ENCODE measurements around the gene UBE2F. TPM values are rescaled to one million over a fixed set of nuclear protein-coding genes. Genes with fewer than 3 reads are reported as not detected.
A peak's percentile ranks its signal among the peaks of the same experiment; 100 is the strongest.

UBE2F gene
- total and polyA plus RNA-seq, 2 donors (not counting 1 experiment from before 2014, with no cell fraction given) = 53.7 to 113 TPM

DNA sequence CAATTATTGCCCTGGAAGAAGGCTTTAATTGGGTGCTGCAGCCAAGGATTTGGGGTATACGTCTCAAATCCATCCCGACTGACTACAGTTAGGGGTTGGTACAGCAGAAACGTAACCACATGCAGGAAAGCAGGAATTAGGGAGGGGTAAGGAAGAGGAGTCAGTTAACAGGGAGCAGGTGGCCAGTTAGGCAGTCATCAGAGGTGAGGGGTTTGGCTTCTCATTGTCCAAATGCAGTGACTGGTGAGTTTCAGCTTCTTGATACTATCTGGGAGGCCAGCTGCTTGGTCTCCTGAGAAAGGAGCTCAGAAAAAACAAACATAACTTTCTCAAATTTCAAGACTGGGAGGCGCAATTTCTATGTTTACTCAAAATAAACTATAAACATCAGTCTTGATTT is 38.8 kb upstream of the UBE2F start:
- TF ChIP-seq EZH2 (IDR thresholded peaks at IDR 0.05; ENCODE audit: low read length, missing control alignments) = no peak
- TF ChIP-seq, protein P1, sequence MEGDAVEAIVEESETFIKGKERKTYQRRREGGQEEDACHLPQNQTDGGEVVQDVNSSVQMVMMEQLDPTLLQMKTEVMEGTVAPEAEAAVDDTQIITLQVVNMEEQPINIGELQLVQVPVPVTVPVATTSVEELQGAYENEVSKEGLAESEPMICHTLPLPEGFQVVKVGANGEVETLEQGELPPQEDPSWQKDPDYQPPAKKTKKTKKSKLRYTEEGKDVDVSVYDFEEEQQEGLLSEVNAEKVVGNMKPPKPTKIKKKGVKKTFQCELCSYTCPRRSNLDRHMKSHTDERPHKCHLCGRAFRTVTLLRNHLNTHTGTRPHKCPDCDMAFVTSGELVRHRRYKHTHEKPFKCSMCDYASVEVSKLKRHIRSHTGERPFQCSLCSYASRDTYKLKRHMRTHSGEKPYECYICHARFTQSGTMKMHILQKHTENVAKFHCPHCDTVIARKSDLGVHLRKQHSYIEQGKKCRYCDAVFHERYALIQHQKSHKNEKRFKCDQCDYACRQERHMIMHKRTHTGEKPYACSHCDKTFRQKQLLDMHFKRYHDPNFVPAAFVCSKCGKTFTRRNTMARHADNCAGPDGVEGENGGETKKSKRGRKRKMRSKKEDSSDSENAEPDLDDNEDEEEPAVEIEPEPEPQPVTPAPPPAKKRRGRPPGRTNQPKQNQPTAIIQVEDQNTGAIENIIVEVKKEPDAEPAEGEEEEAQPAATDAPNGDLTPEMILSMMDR (conservative IDR thresholded peaks at IDR 0.05 in 1 of 2, IDR thresholded peaks at IDR 0.05 in 1 of 2; ENCODE audit: low read depth in 1 of 2, low read length in 2 of 2) = no peak
- Histone ChIP-seq H3K27ac (ENCODE audit: insufficient read depth, low read length) (no peak overlapping the region), H4K20me1 (ENCODE audit: control insufficient read depth, extremely low read depth, insufficient read depth, low read length) (no peaks in the 10 kb centered on the region), H3K79me2 (ENCODE audit: control insufficient read depth, insufficient read depth, low read length) (no peaks in the 10 kb centered on the region), H3K27me3 (ENCODE audit: control insufficient read depth, insufficient read depth, low read length) (no peaks in the 10 kb centered on the region), H3K9ac (ENCODE audit: insufficient read depth, low read length) (no peak overlapping the region), H3K4me2 (ENCODE audit: extremely low read depth, insufficient read depth, low read length) (no peak overlapping the region), H3K4me3 (replicated peaks in 1 of 4; ENCODE audit: control extremely low read depth in 1 of 4, insufficient read depth in 1 of 4, low read depth in 3 of 4, low read length in 4 of 4) (no peak overlapping the region), H3K4me1 (ENCODE audit: control insufficient read depth, extremely low read depth, insufficient read depth, low read length) (peaks cover 10% of the 10 kb centered on the region), H3K9me3 (ENCODE audit: control insufficient read depth, insufficient read depth, low read depth, low read length) (no peaks in the 10 kb centered on the region), H3K36me3 (ENCODE audit: control insufficient read depth, insufficient read depth, low read length) (no peaks in the 10 kb centered on the region), H2AFZ (ENCODE audit: low read length) (no peak overlapping the region)
- no peak for DNase-seq (ENCODE audit: low read depth in 2 of 2)

GRCh38 chr2:237929979-237930378 is 36.8 kb upstream of the UBE2F start:
- no peak overlapping the region for H3K27ac ChIP-seq (ENCODE audit: insufficient read depth, low read length)
- H3K4me1 ChIP-seq (ENCODE audit: control insufficient read depth, extremely low read depth, insufficient read depth, low read length) = peaks cover 10% of the 10 kb centered on the region
- H3K27me3 ChIP-seq (ENCODE audit: control insufficient read depth, insufficient read depth, low read length) = no peaks in the 10 kb centered on the region
- H3K9me3 ChIP-seq (ENCODE audit: control insufficient read depth, insufficient read depth, low read depth, low read length) = no peaks in the 10 kb centered on the region
- no peak overlapping the region for H3K4me2 ChIP-seq (ENCODE audit: extremely low read depth, insufficient read depth, low read length)
- no peaks in the 10 kb centered on the region for H3K79me2 ChIP-seq (ENCODE audit: control insufficient read depth, insufficient read depth, low read length)
- TF ChIP-seq, protein P1 (conservative IDR thresholded peaks at IDR 0.05 in 1 of 2, IDR thresholded peaks at IDR 0.05 in 1 of 2; ENCODE audit: low read depth in 1 of 2, low read length in 2 of 2) = no peak
- no peak for TF ChIP-seq EZH2 (IDR thresholded peaks at IDR 0.05; ENCODE audit: low read length, missing control alignments)
- no peak overlapping the region for H2AFZ ChIP-seq (ENCODE audit: low read length)
- H3K9ac ChIP-seq (ENCODE audit: insufficient read depth, low read length) = no peak overlapping the region
- no peaks in the 10 kb centered on the region for H3K36me3 ChIP-seq (ENCODE audit: control insufficient read depth, insufficient read depth, low read length)
- no peak for DNase-seq (ENCODE audit: low read depth in 2 of 2)
- no peaks in the 10 kb centered on the region for H4K20me1 ChIP-seq (ENCODE audit: control insufficient read depth, extremely low read depth, insufficient read depth, low read length)
- H3K4me3 ChIP-seq (replicated peaks in 1 of 4; ENCODE audit: control extremely low read depth in 1 of 4, insufficient read depth in 1 of 4, low read depth in 3 of 4, low read length in 4 of 4) = no peak overlapping the region

DNA sequence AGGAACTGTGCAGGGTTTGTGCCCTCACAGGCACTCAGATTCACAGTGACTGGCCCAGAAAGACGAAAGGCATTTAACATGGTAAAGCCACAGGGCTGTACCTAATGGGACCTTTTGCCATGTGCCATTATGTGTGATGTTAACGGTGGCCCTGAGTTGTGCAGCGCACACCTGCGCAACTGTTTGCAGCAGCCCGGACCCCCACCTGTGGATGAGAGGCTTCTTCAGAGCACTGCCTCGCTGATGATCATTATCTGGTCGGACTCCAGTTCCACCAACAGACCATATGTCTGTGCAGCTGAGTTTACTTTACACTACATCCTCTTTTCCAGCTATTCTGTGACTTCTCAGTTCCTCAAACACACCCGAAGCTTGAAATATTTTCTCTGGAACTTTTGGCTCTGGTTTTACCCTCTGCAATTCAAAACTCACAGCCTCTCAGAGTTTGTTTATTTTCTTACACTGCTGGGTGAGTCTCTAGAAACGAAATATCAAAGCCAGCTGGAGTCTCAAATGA is 35.6 kb upstream of the UBE2F start:
- Histone ChIP-seq H2AFZ (ENCODE audit: low read length) (no peak overlapping the region), H3K4me1 (ENCODE audit: control insufficient read depth, extremely low read depth, insufficient read depth, low read length) (peaks cover 14% of the 10 kb centered on the region), H3K9me3 (ENCODE audit: control insufficient read depth, insufficient read depth, low read depth, low read length) (no peaks in the 10 kb centered on the region), H3K9ac (ENCODE audit: insufficient read depth, low read length) (no peak overlapping the region), H3K4me2 (ENCODE audit: extremely low read depth, insufficient read depth, low read length) (no peak overlapping the region), H3K4me3 (replicated peaks in 1 of 4; ENCODE audit: control extremely low read depth in 1 of 4, insufficient read depth in 1 of 4, low read depth in 3 of 4, low read length in 4 of 4) (no peak overlapping the region), H3K27ac (ENCODE audit: insufficient read depth, low read length) (no peak overlapping the region), H3K36me3 (ENCODE audit: control insufficient read depth, insufficient read depth, low read length) (no peaks in the 10 kb centered on the region), H3K27me3 (ENCODE audit: control insufficient read depth, insufficient read depth, low read length) (no peaks in the 10 kb centered on the region), H4K20me1 (ENCODE audit: control insufficient read depth, extremely low read depth, insufficient read depth, low read length) (no peaks in the 10 kb centered on the region), H3K79me2 (ENCODE audit: control insufficient read depth, insufficient read depth, low read length) (no peaks in the 10 kb centered on the region)
- TF ChIP-seq EZH2 (IDR thresholded peaks at IDR 0.05; ENCODE audit: low read length, missing control alignments) = no peak
- TF ChIP-seq, protein P1 (conservative IDR thresholded peaks at IDR 0.05 in 1 of 2, IDR thresholded peaks at IDR 0.05 in 1 of 2; ENCODE audit: low read depth in 1 of 2, low read length in 2 of 2) = no peak
- peak; percentile 54 to 92 for DNase-seq (ENCODE audit: low read depth in 2 of 2)

All from fibroblast of lung (primary cell).